Left ventricle myocardium superior (tissue), 1 donor: ENCODE results near the gene ZNF503. TPM values are rescaled to one million over a fixed set of nuclear protein-coding genes. Genes with fewer than 3 reads are reported as not detected.
A peak's percentile ranks its signal among the peaks of the same experiment; 100 is the strongest.
"Not testable (repeated sequence)": the region's sequence is repeated elsewhere in the genome, so short reads cannot be mapped to it uniquely, and the experiment has no call there.

Experiments used
- ATAC-seq: fragments of 200-7000 bp; cut with Tn5 transposase; one replicate; pipeline ENCODE4 v1.9.1; 2020; ENCODE audit warnings: mild to moderate bottlenecking, moderate library complexity
- DNase-seq: peaks from one replicate; pipeline ENCODE4 v3.0.0-alpha.2; 2020
- intact Hi-C: fragments of 100-400 bp; cut with micrococcal nuclease; formaldehyde crosslinking; loops from one replicate; pipeline ENCODE4 v1.11.0; 2022
- total RNA-seq: library from RNA; stranded (reverse); fragmentation: NEBNext Ultra II Directional; extraction: Animal tissue kit (Norgen Biotek cat#: 25700); gene quantifications from one replicate; pipeline ENCODE4 v1.2.1, GENCODE V29; 2021
- donor health status: DM: no; HTN: yes; CAD: no; lungs with severe emphysema.

Gene ZNF503
- total RNA-seq, 1 donor from 2014 or later, result 6.8 TPM

- ATAC-seq (no peak), DNase-seq (no peak)
- intact Hi-C loops, result loop anchor here (5.0 to 10.0 kb wide), 2 partner anchors 514 to 637 kb away; no protein-coding TSS in a partner anchor
These were observed 3.3 kb downstream of the ZNF503 start for GRCh38 chr10:75398200-75398691.

- DNase-seq (peak; percentile 35), ATAC-seq (no peak)
- intact Hi-C loops, result loop anchor here (5.0 to 10.0 kb wide), 2 partner anchors 515 to 637 kb away; no protein-coding TSS in a partner anchor
These were observed 3.9 kb downstream of the ZNF503 start for GRCh38 chr10:75397496-75398199.

GRCh38 chr10:75396631-75397495 lies 4.7 kb downstream of the ZNF503 start:
- peak; percentile 2 for ATAC-seq
- intact Hi-C loops, result loop anchor here (5.0 to 10.0 kb wide), 2 partner anchors 515 to 638 kb away; no protein-coding TSS in a partner anchor
- DNase-seq, result peak; percentile 62

GRCh38 chr10:75395932-75396630 lies 5.5 kb downstream of the ZNF503 start:
- intact Hi-C loops, result loop anchor here (5.0 to 10.0 kb wide), 2 partner anchors 516 to 639 kb away; no protein-coding TSS in a partner anchor
- DNase-seq (peak; percentile 60), ATAC-seq (peak; percentile 16)

- DNase-seq, result peak; percentile 81
- ATAC-seq, result peak; percentile 48
- intact Hi-C loops, result loop anchor here (5.0 to 10.0 kb wide), 2 partner anchors 517 to 640 kb away; no protein-coding TSS in a partner anchor
These were observed 6.3 kb downstream of the ZNF503 start for GRCh38 chr10:75395066-75395931.

GRCh38 chr10:75394221-75394620 lies 7.3 kb downstream of the ZNF503 start:
- ATAC-seq (no peak), DNase-seq (no peak)
- intact Hi-C loops, result loop anchor here (10.0 kb wide), 1 partner anchor 641 kb away; no protein-coding TSS in a partner anchor

- DNase-seq, result no peak
- no peak for ATAC-seq
- intact Hi-C loops, result loop anchor here (10.0 kb wide), 1 partner anchor 642 kb away; no protein-coding TSS in a partner anchor
These were observed 8.8 kb downstream of the ZNF503 start for GRCh38 chr10:75392744-75393143.

- DNase-seq (no peak), ATAC-seq (no peak)
- intact Hi-C loops, result loop anchor here (10.0 kb wide), 1 partner anchor 643 kb away; no protein-coding TSS in a partner anchor
These were observed 9.3 kb downstream of the ZNF503 start for GRCh38 chr10:75392271-75392670.

GRCh38 chr10:75390178-75390577 lies 11.4 kb downstream of the ZNF503 start:
- ATAC-seq, result no peak
- no peak for DNase-seq
- intact Hi-C loops, result loop anchor here (10.0 kb wide), 1 partner anchor 645 kb away; no protein-coding TSS in a partner anchor

GRCh38 chr10:75388082-75388481 lies 13.5 kb downstream of the ZNF503 start:
- intact Hi-C loops, result no loop called here
- DNase-seq (no peak), ATAC-seq (no peak)

- intact Hi-C loops, result no loop called here
- no peak for DNase-seq
- no peak for ATAC-seq
These were observed 15.4 kb downstream of the ZNF503 start for GRCh38 chr10:75386128-75386527.

- ATAC-seq (no peak), DNase-seq (no peak)
- intact Hi-C loops, result no loop called here
These were observed 21.7 kb downstream of the ZNF503 start for GRCh38 chr10:75379817-75380216.

GRCh38 chr10:75379212-75379724 lies 22.3 kb downstream of the ZNF503 start:
- DNase-seq, result no peak
- intact Hi-C loops, result no loop called here
- ATAC-seq, result no peak

GRCh38 chr10:75378379-75378778 lies 23.2 kb downstream of the ZNF503 start:
- ATAC-seq (no peak), DNase-seq (no peak)
- intact Hi-C loops, result no loop called here

GRCh38 chr10:75377869-75378268 lies 23.7 kb downstream of the ZNF503 start:
- DNase-seq, result no peak
- intact Hi-C loops, result no loop called here
- ATAC-seq, result no peak

GRCh38 chr10:75375838-75376237 lies 25.7 kb downstream of the ZNF503 start:
- ATAC-seq (peak; percentile 54), DNase-seq (no peak)
- intact Hi-C loops, result no loop called here

GRCh38 chr10:75371010-75371409 lies 30.6 kb downstream of the ZNF503 start:
- no peak for DNase-seq
- intact Hi-C loops, result no loop called here
- ATAC-seq, result no peak

- intact Hi-C loops, DNase-seq, ATAC-seq: not testable (repeated sequence)
These were observed 31.7 kb downstream of the ZNF503 start for GRCh38 chr10:75369838-75370237.
